Suprapubic skin (tissue), 4 donors: Measurements from ENCODE around the gene SLC25A36.

Experiments used
- EP300 ChIP-seq: sonication (generic); formaldehyde crosslinking; IDR thresholded peaks from one replicate; pipeline ENCODE4 v1.6.1; 2017; ENCODE audit warnings: antibody characterized with exemption
- POLR2A ChIP-seq, 2 donors: fragments of 450-650 bp; IDR thresholded peaks; one replicate each; pipeline ENCODE4 v1.6.1; 2017; ENCODE audit warnings: antibody characterized with exemption in 2 of 2, mild to moderate bottlenecking in 2 of 2, moderate library complexity in 2 of 2
- POLR2AphosphoS5 ChIP-seq, 3 donors: sonication (generic); formaldehyde crosslinking; IDR thresholded peaks; one replicate each; pipeline ENCODE4 v1.6.1; 2017; ENCODE audit warnings: antibody characterized with exemption in 3 of 3
- TF ChIP-seq, protein P1 (sequence below), 2 donors: fragments of 200-600 bp in 1 of 2; fragments of 450-650 bp in 1 of 2; sonication (generic) in 1 of 2; IDR thresholded peaks; one replicate each; pipeline ENCODE4 v1.5.1; 2016 to 2019; ENCODE audit warnings: antibody characterized with exemption in 2 of 2, mild to moderate bottlenecking in 1 of 2, moderate library complexity in 1 of 2

DNA sequence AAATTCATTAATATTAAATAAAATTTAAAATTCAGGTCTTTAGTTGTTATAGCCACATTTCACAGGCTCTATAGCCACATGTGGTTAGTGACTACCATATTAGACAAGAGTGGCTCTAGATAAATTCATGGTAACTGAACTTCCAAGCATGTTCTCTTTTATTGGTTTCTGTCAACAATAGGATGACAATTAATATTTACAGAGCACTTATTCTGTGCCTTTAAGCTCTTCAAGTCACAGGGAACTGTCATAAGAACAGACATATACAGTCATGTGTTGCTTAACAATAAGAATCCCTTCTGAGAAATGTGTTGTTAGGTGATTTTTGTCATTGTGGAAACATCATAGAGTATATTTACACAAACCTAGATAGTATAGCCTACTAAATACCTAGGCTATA, 38.8 kb upstream of the SLC25A36 start:
- TF ChIP-seq POLR2AphosphoS5 (IDR thresholded peaks at IDR 0.05) (no peak), POLR2A (IDR thresholded peaks at IDR 0.05) (no peak), EP300 (no peak)
- TF ChIP-seq, protein P1, sequence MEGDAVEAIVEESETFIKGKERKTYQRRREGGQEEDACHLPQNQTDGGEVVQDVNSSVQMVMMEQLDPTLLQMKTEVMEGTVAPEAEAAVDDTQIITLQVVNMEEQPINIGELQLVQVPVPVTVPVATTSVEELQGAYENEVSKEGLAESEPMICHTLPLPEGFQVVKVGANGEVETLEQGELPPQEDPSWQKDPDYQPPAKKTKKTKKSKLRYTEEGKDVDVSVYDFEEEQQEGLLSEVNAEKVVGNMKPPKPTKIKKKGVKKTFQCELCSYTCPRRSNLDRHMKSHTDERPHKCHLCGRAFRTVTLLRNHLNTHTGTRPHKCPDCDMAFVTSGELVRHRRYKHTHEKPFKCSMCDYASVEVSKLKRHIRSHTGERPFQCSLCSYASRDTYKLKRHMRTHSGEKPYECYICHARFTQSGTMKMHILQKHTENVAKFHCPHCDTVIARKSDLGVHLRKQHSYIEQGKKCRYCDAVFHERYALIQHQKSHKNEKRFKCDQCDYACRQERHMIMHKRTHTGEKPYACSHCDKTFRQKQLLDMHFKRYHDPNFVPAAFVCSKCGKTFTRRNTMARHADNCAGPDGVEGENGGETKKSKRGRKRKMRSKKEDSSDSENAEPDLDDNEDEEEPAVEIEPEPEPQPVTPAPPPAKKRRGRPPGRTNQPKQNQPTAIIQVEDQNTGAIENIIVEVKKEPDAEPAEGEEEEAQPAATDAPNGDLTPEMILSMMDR (IDR thresholded peaks at IDR 0.05): no peak
